Keratinocyte (primary cell): ENCODE measurements around the gene UNC13C. TPM values are rescaled to one million over a fixed set of nuclear protein-coding genes. Genes with fewer than 3 reads are reported as not detected.

Experiments used
- DNase-seq: peaks from one replicate; pipeline ENCODE4 v3.0.0-alpha.2; 2011; ENCODE audit warnings: low read depth, missing footprints, low spot score
- FAIRE-seq: peaks from 2 replicates; lab custom pipeline; 2011; peaks lifted over from hg19 to GRCh38; lab: Jason Lieb, UNC
- H2AFZ ChIP-seq: 2 replicates; pipeline ENCODE4 v1.6.0; 2012; ENCODE audit warnings: low read length, control low read depth, inconsistent platforms; ENCODE audit not compliant: control insufficient read depth
- H3K27ac ChIP-seq: 2 replicates; pipeline ENCODE4 v1.5.1; 2011; ENCODE audit warnings: low read length; ENCODE audit not compliant: control insufficient read depth, insufficient read depth
- H3K27me3 ChIP-seq: 3 replicates; pipeline ENCODE4 v1.6.0; 2011; ENCODE audit warnings: low read length; ENCODE audit not compliant: control insufficient read depth, insufficient read depth; ENCODE audit errors: extremely low read depth
- H3K36me3 ChIP-seq, 2 experiments: 2 replicates in 1 of 2; 3 replicates in 1 of 2; pipeline ENCODE4 v1.5.1; 2011; ENCODE audit warnings: low read length in 2 of 2, mild to moderate bottlenecking in 1 of 2; ENCODE audit not compliant: control insufficient read depth in 2 of 2, insufficient read depth in 2 of 2; ENCODE audit errors: extremely low read depth in 1 of 2
- H3K4me1 ChIP-seq: 3 replicates; pipeline ENCODE4 v1.5.1; 2011; ENCODE audit warnings: low read length; ENCODE audit not compliant: control insufficient read depth, insufficient read depth; ENCODE audit errors: extremely low read depth
- H3K4me2 ChIP-seq: 3 replicates; pipeline ENCODE4 v1.6.0; 2011; ENCODE audit warnings: low read depth, low read length; ENCODE audit not compliant: control insufficient read depth, insufficient read depth; ENCODE audit errors: extremely low read depth
- H3K4me3 ChIP-seq, 3 experiments: fragments of 200-600 bp in 1 of 3; sonication (generic) in 1 of 3; 2 replicates in 2 of 3; 3 replicates in 1 of 3; pipeline ENCODE4 v1.5.1; 2011 to 2016; ENCODE audit warnings: low read length in 3 of 3, mild to moderate bottlenecking in 3 of 3, control low read depth in 2 of 3, inconsistent platforms in 1 of 3, low read depth in 1 of 3, mixed read lengths in 1 of 3, mixed run types in 1 of 3, moderate library complexity in 1 of 3; ENCODE audit not compliant: control insufficient read depth in 2 of 3, insufficient read depth in 2 of 3; ENCODE audit errors: extremely low read depth in 1 of 3
- H3K79me2 ChIP-seq: 2 replicates; pipeline ENCODE4 v1.6.0; 2012; ENCODE audit warnings: low read length; ENCODE audit not compliant: control insufficient read depth, insufficient read depth
- H3K9ac ChIP-seq: 3 replicates; pipeline ENCODE4 v1.6.0; 2011; ENCODE audit warnings: low read length; ENCODE audit not compliant: control insufficient read depth, insufficient read depth; ENCODE audit errors: extremely low read depth
- H3K9me1 ChIP-seq: 3 replicates; pipeline ENCODE4 v1.6.0; 2011; ENCODE audit warnings: low read length; ENCODE audit not compliant: control insufficient read depth, insufficient read depth; ENCODE audit errors: extremely low read depth
- H3K9me3 ChIP-seq: 2 replicates; pipeline ENCODE4 v1.5.1; 2012; ENCODE audit warnings: low read depth, low read length; ENCODE audit not compliant: control insufficient read depth
- H4K20me1 ChIP-seq: 3 replicates; pipeline ENCODE4 v1.6.0; 2011; ENCODE audit warnings: low read length; ENCODE audit not compliant: control insufficient read depth, insufficient read depth; ENCODE audit errors: extremely low read depth
- CTCF ChIP-seq, 3 experiments: IDR thresholded peaks in 1 of 3; conservative IDR thresholded peaks in 1 of 3; optimal IDR thresholded peaks in 1 of 3; 2 replicates in 2 of 3; 3 replicates in 1 of 3; pipeline versions ENCODE3 to v1.5.1; 2011; ENCODE audit warnings: low read length in 3 of 3, mild to moderate bottlenecking in 3 of 3, moderate library complexity in 2 of 3, control low read depth in 1 of 3, inconsistent platforms in 1 of 3; ENCODE audit not compliant: insufficient read depth in 2 of 3; ENCODE audit errors: extremely low read depth in 1 of 3
- EZH2 ChIP-seq: IDR thresholded peaks from one replicate; pipeline ENCODE4 v1.6.1; 2012; ENCODE audit warnings: inconsistent platforms, mild to moderate bottlenecking, low read length, moderate library complexity
- dilution Hi-C: fragments of 300-500 bp; cut with MboI; formaldehyde crosslinking; loops from one replicate; pipeline ENCODE4 v1.7.0; 2020; ENCODE audit warnings: low sequenced_read_pairs; ENCODE audit not compliant: extremely low pct_ligation_motif_present
- polyA plus RNA-seq, 5 experiments: library from polyadenylated mRNA; depleted of rRNA in 3 of 5; stranded (reverse) in 3 of 5; stranded (forward) in 1 of 5; unstranded in 1 of 5; fragments of >200 nt; gene quantifications; 1 replicate in 1 of 5; 2 replicates in 3 of 5; 3 replicates in 1 of 5; pipeline versions ENCODE4 v1.2.1 to v1.2.3, GENCODE V29; 2011 to 2012; ENCODE audit warnings: missing spikeins in 2 of 5, low read depth in 1 of 5, low replicate concordance in 1 of 5

UNC13C gene
- polyA plus RNA-seq, 1 donor (not counting 4 experiments of a cell fraction or from before 2014, with no cell fraction given): not detected

GRCh38 chr15:54033869-54034458 lies 55.7 kb downstream of the UNC13C start:
- DNase-seq: no peak
- Histone ChIP-seq H3K9me1 (no peaks in the 10 kb centered on the region), H4K20me1 (no peaks in the 10 kb centered on the region), H3K4me3 (no peak overlapping the region), H3K4me2 (no peak overlapping the region), H2AFZ (no peak overlapping the region), H3K36me3 (no peaks in the 10 kb centered on the region), H3K9ac (no peak overlapping the region), H3K9me3 (no peaks in the 10 kb centered on the region), H3K4me1 (no peaks in the 10 kb centered on the region), H3K27me3 (no peaks in the 10 kb centered on the region), H3K79me2 (no peaks in the 10 kb centered on the region), H3K27ac (no peak overlapping the region)
- dilution Hi-C loops: no loop called here
- no peak for FAIRE-seq
- no peak for TF ChIP-seq CTCF (optimal IDR thresholded peaks at IDR 0.05 in 1 of 3, IDR thresholded peaks at IDR 0.05 in 1 of 3, conservative IDR thresholded peaks at IDR 0.05 in 1 of 3; ENCODE audit: extremely low read depth in 1 of 3, insufficient read depth in 2 of 3, low read length in 3 of 3)
- TF ChIP-seq EZH2: no peak

- H4K20me1 ChIP-seq: no peaks in the 10 kb centered on the region
- DNase-seq (no peak), FAIRE-seq (no peak)
- no peaks in the 10 kb centered on the region for H3K27me3 ChIP-seq
- no peaks in the 10 kb centered on the region for H3K9me3 ChIP-seq
- H3K9me1 ChIP-seq: no peaks in the 10 kb centered on the region
- H3K4me3 ChIP-seq: no peak overlapping the region
- no peak overlapping the region for H3K4me2 ChIP-seq
- H3K79me2 ChIP-seq: no peaks in the 10 kb centered on the region
- H3K9ac ChIP-seq: no peak overlapping the region
- no peak overlapping the region for H3K27ac ChIP-seq
- dilution Hi-C loops: no loop called here
- no peaks in the 10 kb centered on the region for H3K4me1 ChIP-seq
- no peaks in the 10 kb centered on the region for H3K36me3 ChIP-seq
- H2AFZ ChIP-seq: no peak overlapping the region
- TF ChIP-seq CTCF (optimal IDR thresholded peaks at IDR 0.05 in 1 of 3, IDR thresholded peaks at IDR 0.05 in 1 of 3, conservative IDR thresholded peaks at IDR 0.05 in 1 of 3; ENCODE audit: extremely low read depth in 1 of 3, insufficient read depth in 2 of 3, low read length in 3 of 3) (no peak), EZH2 (no peak)
These were observed 57.4 kb downstream of the UNC13C start for GRCh38 chr15:54035616-54036015.
